ENCODE data around the gene INHBA. TPM values are rescaled to one million over a fixed set of nuclear protein-coding genes. Genes with fewer than 3 reads are reported as not detected.

Gene INHBA
- total RNA-seq, 1 experiment from 2014 or later = 1.7 TPM

- H2BK12ac ChIP-seq (ENCODE audit: insufficient read length, low read depth, low read length) = no peak overlapping the region
- DNase-seq = no peak
- Mint-ChIP-seq H3K9me3 (no peaks in the 10 kb centered on the region), H3K27me3 (ENCODE audit: low read depth) (no peaks in the 10 kb centered on the region; the same call in 1 of the 2 replicates), H3K27ac (no peak overlapping the region), H3K36me3 (ENCODE audit: insufficient read depth in 1 of 3, low read depth in 3 of 3) (no peaks in the 10 kb centered on the region), H3K4me1 (peaks cover 17 to 22% of the 10 kb centered on the region in 2 experiments), H3K4me3 (no peak overlapping the region)
- no peak overlapping the region for H2AFZ ChIP-seq (ENCODE audit: low read length)
- no peak overlapping the region for H4K91ac ChIP-seq (ENCODE audit: insufficient read length, low read depth, low read length)
- H2BK120ac ChIP-seq (ENCODE audit: low read depth, low read length, poor library complexity, severe bottlenecking) = no peak overlapping the region
- no peaks in the 10 kb centered on the region for H3K23me2 ChIP-seq (ENCODE audit: insufficient read length, low read depth, low read length, poor library complexity, severe bottlenecking)
- no peak overlapping the region for H3K56ac ChIP-seq (ENCODE audit: insufficient read length, low read depth, low read length)
- H4K20me1 ChIP-seq (ENCODE audit: control insufficient read depth, insufficient read depth, insufficient read length) = no peaks in the 10 kb centered on the region
- H2BK5ac ChIP-seq (ENCODE audit: insufficient read length, low read length) = no peak overlapping the region
- H3K79me1 ChIP-seq (ENCODE audit: insufficient read depth, low read depth, low read length, poor library complexity, severe bottlenecking) = no peaks in the 10 kb centered on the region
- no peak overlapping the region for H2AK5ac ChIP-seq (ENCODE audit: insufficient read length, low read length)
- no peak overlapping the region for H4K5ac ChIP-seq (ENCODE audit: insufficient read length, low read depth, low read length)
- H3K9me3 ChIP-seq (ENCODE audit: control insufficient read depth, low read depth, low read length) = no peaks in the 10 kb centered on the region
- no peak overlapping the region for H3K18ac ChIP-seq (ENCODE audit: insufficient read length, low read depth, low read length)
- no peak overlapping the region for H3K9ac ChIP-seq (ENCODE audit: extremely low read depth, insufficient read length, low read length)
- H3K27ac ChIP-seq (ENCODE audit: insufficient read length, low read depth, low read length) = no peak overlapping the region
- no peak overlapping the region for H2BK20ac ChIP-seq (ENCODE audit: low read depth, low read length, poor library complexity, severe bottlenecking)
- no peak overlapping the region for H3K4ac ChIP-seq (ENCODE audit: low read depth, low read length)
- H3T11ph ChIP-seq (ENCODE audit: low read length) = no peak overlapping the region
- no peak overlapping the region for H2BK15ac ChIP-seq (ENCODE audit: low read depth, low read length)
- no peaks in the 10 kb centered on the region for H3K27me3 ChIP-seq (ENCODE audit: insufficient read depth, low read length)
- no CpG with 5 or more reads among the region's 4 CpGs for WGBS (ENCODE audit: extremely low coverage, insufficient read length, low lambda C conversion rate)
- TF ChIP-seq CTCF (conservative IDR thresholded peaks at IDR 0.05) = no peak
- H3K79me2 ChIP-seq (ENCODE audit: insufficient read depth, low read length) = no peaks in the 10 kb centered on the region
- H3K4me1 ChIP-seq (ENCODE audit: insufficient read depth, low read length) = no peaks in the 10 kb centered on the region
- H3K23ac ChIP-seq (ENCODE audit: insufficient read length, low read depth, low read length) = no peak overlapping the region
- H3K4me2 ChIP-seq (ENCODE audit: insufficient read depth, insufficient read length, low read length) = no peak overlapping the region
- H4K8ac ChIP-seq (replicated peaks; ENCODE audit: insufficient read length, low read depth, low read length) = no peak overlapping the region
- no peak overlapping the region for H3K14ac ChIP-seq (ENCODE audit: insufficient read depth, low read length)
Measured at GRCh38 chr7:41729059-41729458, 26.2 kb upstream of the INHBA start.
